Neural cell (in vitro differentiated cells): ENCODE data around the gene NSMF. TPM values are rescaled to one million over a fixed set of nuclear protein-coding genes. Genes with fewer than 3 reads are reported as not detected.

Experiments used
- H2AFZ ChIP-seq: fragments of 200-600, 300-800 bp; sonication (generic), shearing (Covaris generic); 2 replicates; pipeline ENCODE4 v1.6.0; 2014; ENCODE audit warnings: low read depth, mild to moderate bottlenecking, antibody characterized with exemption, low read length, moderate library complexity
- H3F3A ChIP-seq: fragments of 200-600 bp; shearing (Covaris generic); 2 replicates; pipeline ENCODE4 v1.6.1; 2016; ENCODE audit warnings: mild to moderate bottlenecking, moderate library complexity, mixed read lengths, antibody characterized with exemption, low read length; ENCODE audit not compliant: insufficient read depth, poor library complexity, severe bottlenecking
- H3K27ac ChIP-seq: fragments of 200-600, 300-800 bp; sonication (generic), shearing (Covaris generic); 2 replicates; pipeline ENCODE4 v1.5.1; 2014; ENCODE audit warnings: mild to moderate bottlenecking, low read length, moderate library complexity
- H3K27me3 ChIP-seq: fragments of 300-800, 200-600 bp; sonication (generic), shearing (Covaris generic); 2 replicates; pipeline ENCODE4 v1.6.0; 2014; ENCODE audit warnings: mild to moderate bottlenecking, low read depth, low read length, moderate library complexity; ENCODE audit not compliant: insufficient read depth
- H3K36me3 ChIP-seq: fragments of 300-800, 200-600 bp; sonication (generic), shearing (Covaris generic); 2 replicates; pipeline ENCODE4 v1.5.1; 2014; ENCODE audit warnings: mild to moderate bottlenecking, antibody characterized with exemption, low read length, moderate library complexity; ENCODE audit not compliant: insufficient read depth
- H3K4me2 ChIP-seq: fragments of 300-800, 200-600 bp; sonication (generic), shearing (Covaris generic); 2 replicates; pipeline ENCODE4 v1.6.0; 2014; ENCODE audit warnings: mild to moderate bottlenecking, low read length
- H3K4me3 ChIP-seq: fragments of 300-800, 200-600 bp; sonication (generic), shearing (Covaris generic); 2 replicates; pipeline ENCODE4 v1.5.1; 2014; ENCODE audit warnings: mild to moderate bottlenecking, low read length, moderate library complexity
- H3K79me2 ChIP-seq: fragments of 200-600 bp; shearing (Covaris generic); replicated peaks from 2 replicates; pipeline ENCODE4 v1.6.0; 2014; ENCODE audit warnings: mild to moderate bottlenecking, low read length, moderate library complexity; ENCODE audit not compliant: insufficient read depth
- H3K9ac ChIP-seq: fragments of 300-800, 200-600 bp; sonication (generic), shearing (Covaris generic); 2 replicates; pipeline ENCODE4 v1.6.1; 2016; ENCODE audit warnings: mild to moderate bottlenecking, low read length, mixed read lengths
- H3K9me2 ChIP-seq: fragments of 200-600 bp; shearing (Covaris generic); 2 replicates; pipeline ENCODE4 v1.6.1; 2016; ENCODE audit warnings: mild to moderate bottlenecking, low read length, mixed read lengths; ENCODE audit not compliant: insufficient read depth
- H3K9me3 ChIP-seq: fragments of 200-600, 300-800 bp; sonication (generic), shearing (Covaris generic); 2 replicates; pipeline ENCODE4 v1.6.1; 2016; ENCODE audit warnings: mild to moderate bottlenecking, mixed run types, low read length, moderate library complexity, mixed read lengths
- H4K20me1 ChIP-seq: fragments of 200-600 bp; shearing (Covaris generic); 2 replicates; pipeline ENCODE4 v1.6.1; 2016; ENCODE audit warnings: mild to moderate bottlenecking, mixed run types; ENCODE audit not compliant: insufficient read depth
- EP300 ChIP-seq: fragments of 450-650 bp; conservative IDR thresholded peaks from 2 replicates; pipeline ENCODE4 v1.6.1; 2014; ENCODE audit warnings: antibody characterized with exemption, mild to moderate bottlenecking, moderate library complexity; ENCODE audit not compliant: poor library complexity, severe bottlenecking
- EZH2 ChIP-seq: fragments of 200-600, 300-800 bp; shearing (Covaris generic), sonication (generic); IDR thresholded peaks from 2 replicates; pipeline ENCODE4 v1.6.1; 2014; ENCODE audit warnings: antibody characterized with exemption, low read length, borderline replicate concordance, mild to moderate bottlenecking; ENCODE audit not compliant: insufficient read depth, poor library complexity, severe bottlenecking
- MXI1 ChIP-seq: fragments of 450-650 bp; conservative IDR thresholded peaks from 2 replicates; pipeline ENCODE4 v1.6.1; 2014; ENCODE audit warnings: antibody characterized with exemption, mild to moderate bottlenecking; ENCODE audit not compliant: poor library complexity, severe bottlenecking
- POLR2AphosphoS5 ChIP-seq: IDR thresholded peaks from 2 replicates; pipeline ENCODE4 v1.6.1; 2012
- RAD21 ChIP-seq: fragments of 450-650 bp; conservative IDR thresholded peaks from 2 replicates; pipeline ENCODE4 v1.6.1; 2014; ENCODE audit warnings: antibody characterized with exemption, mild to moderate bottlenecking, moderate library complexity
- SMC3 ChIP-seq: fragments of 450-650 bp; conservative IDR thresholded peaks from 2 replicates; pipeline ENCODE4 v1.6.1; 2014; ENCODE audit warnings: antibody characterized with exemption, mild to moderate bottlenecking, moderate library complexity; ENCODE audit not compliant: poor library complexity
- TAF1 ChIP-seq: IDR thresholded peaks from 2 replicates; pipeline ENCODE4 v1.6.1; 2012; ENCODE audit warnings: low read depth
- polyA plus RNA-seq: library from polyadenylated mRNA; depleted of rRNA; stranded (reverse); fragments of >200 nt; gene quantifications from 2 replicates; pipeline ENCODE4 v1.2.3, GENCODE V29; 2014
- TF ChIP-seq, protein P1 (sequence below): IDR thresholded peaks from 2 replicates; pipeline ENCODE4 v1.6.1; 2012; ENCODE audit warnings: borderline replicate concordance
- TF ChIP-seq, protein P2 (sequence below): fragments of 450-650 bp; IDR thresholded peaks from 2 replicates; pipeline ENCODE4 v1.5.1; 2014; ENCODE audit warnings: antibody characterized with exemption, mild to moderate bottlenecking, moderate library complexity; ENCODE audit not compliant: poor library complexity, severe bottlenecking

Gene NSMF
- polyA plus RNA-seq, 1 donor from 2014 or later: 51.2 TPM

DNA sequence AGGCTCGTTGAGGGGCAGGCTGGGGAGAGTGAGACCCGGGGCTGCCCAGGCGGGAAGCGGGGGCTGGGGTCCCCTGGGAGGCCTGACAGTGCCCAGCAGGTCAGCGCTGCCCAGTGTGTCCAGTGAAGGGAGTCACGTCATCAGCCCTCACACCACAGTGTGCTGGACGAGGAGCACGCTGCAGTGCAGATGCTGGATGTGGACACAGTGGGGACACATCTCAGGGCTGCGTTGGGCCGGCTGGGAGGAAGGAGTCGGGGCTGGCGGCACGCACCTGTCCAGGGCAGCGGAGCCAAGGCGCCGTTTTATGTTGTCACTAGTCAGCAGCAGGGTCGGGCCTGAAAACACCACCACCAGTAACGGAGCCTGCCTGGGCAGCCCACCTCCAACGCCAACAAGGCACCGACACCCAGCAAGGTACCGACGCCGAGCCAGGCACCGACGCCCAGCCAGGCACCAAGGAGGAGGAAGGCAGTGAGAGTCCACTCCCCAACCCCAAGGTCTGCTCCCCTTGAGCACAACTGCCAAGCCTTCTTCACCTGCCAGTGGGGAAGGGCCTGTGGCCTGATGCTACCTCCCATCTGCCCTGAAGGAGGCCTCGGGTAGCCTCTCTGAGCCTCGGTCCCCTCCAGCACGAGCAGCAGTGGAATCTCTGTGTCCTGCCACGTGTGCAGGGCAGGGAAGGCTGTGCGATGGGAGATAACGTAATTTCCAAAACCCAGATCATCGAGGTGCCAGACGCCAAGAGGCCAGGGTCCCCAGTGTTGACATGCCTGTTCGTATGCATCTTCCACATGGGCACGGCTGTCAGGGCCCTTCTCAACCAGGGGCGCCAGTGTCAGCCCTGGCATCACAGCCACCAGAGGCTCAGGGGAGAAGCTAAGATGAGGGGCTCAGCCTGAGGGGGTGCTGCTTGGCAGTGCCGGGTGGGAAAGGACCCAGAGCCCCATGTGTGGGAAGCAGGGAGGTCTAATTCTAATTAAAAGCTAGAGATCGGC lies 21.9 kb upstream of the NSMF start:
- H2AFZ ChIP-seq: no peak overlapping the region
- H3K79me2 ChIP-seq: no peaks in the 10 kb centered on the region
- H3F3A ChIP-seq: no peaks in the 10 kb centered on the region
- H3K27me3 ChIP-seq: no peaks in the 10 kb centered on the region
- H4K20me1 ChIP-seq: no peaks in the 10 kb centered on the region
- no peak overlapping the region for H3K27ac ChIP-seq
- H3K4me2 ChIP-seq: no peak overlapping the region
- no peak overlapping the region for H3K9ac ChIP-seq
- no peaks in the 10 kb centered on the region for H3K9me2 ChIP-seq
- H3K9me3 ChIP-seq: no peaks in the 10 kb centered on the region
- no peak overlapping the region for H3K4me3 ChIP-seq
- no peaks in the 10 kb centered on the region for H3K36me3 ChIP-seq
- TF ChIP-seq, protein P1, sequence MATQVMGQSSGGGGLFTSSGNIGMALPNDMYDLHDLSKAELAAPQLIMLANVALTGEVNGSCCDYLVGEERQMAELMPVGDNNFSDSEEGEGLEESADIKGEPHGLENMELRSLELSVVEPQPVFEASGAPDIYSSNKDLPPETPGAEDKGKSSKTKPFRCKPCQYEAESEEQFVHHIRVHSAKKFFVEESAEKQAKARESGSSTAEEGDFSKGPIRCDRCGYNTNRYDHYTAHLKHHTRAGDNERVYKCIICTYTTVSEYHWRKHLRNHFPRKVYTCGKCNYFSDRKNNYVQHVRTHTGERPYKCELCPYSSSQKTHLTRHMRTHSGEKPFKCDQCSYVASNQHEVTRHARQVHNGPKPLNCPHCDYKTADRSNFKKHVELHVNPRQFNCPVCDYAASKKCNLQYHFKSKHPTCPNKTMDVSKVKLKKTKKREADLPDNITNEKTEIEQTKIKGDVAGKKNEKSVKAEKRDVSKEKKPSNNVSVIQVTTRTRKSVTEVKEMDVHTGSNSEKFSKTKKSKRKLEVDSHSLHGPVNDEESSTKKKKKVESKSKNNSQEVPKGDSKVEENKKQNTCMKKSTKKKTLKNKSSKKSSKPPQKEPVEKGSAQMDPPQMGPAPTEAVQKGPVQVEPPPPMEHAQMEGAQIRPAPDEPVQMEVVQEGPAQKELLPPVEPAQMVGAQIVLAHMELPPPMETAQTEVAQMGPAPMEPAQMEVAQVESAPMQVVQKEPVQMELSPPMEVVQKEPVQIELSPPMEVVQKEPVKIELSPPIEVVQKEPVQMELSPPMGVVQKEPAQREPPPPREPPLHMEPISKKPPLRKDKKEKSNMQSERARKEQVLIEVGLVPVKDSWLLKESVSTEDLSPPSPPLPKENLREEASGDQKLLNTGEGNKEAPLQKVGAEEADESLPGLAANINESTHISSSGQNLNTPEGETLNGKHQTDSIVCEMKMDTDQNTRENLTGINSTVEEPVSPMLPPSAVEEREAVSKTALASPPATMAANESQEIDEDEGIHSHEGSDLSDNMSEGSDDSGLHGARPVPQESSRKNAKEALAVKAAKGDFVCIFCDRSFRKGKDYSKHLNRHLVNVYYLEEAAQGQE: no peak
- TF ChIP-seq TAF1 (no peak), RAD21 (no peak), SMC3 (no peak), EZH2 (no peak), POLR2AphosphoS5 (no peak), MXI1 (no peak), EP300 (no peak)
- TF ChIP-seq, protein P2, sequence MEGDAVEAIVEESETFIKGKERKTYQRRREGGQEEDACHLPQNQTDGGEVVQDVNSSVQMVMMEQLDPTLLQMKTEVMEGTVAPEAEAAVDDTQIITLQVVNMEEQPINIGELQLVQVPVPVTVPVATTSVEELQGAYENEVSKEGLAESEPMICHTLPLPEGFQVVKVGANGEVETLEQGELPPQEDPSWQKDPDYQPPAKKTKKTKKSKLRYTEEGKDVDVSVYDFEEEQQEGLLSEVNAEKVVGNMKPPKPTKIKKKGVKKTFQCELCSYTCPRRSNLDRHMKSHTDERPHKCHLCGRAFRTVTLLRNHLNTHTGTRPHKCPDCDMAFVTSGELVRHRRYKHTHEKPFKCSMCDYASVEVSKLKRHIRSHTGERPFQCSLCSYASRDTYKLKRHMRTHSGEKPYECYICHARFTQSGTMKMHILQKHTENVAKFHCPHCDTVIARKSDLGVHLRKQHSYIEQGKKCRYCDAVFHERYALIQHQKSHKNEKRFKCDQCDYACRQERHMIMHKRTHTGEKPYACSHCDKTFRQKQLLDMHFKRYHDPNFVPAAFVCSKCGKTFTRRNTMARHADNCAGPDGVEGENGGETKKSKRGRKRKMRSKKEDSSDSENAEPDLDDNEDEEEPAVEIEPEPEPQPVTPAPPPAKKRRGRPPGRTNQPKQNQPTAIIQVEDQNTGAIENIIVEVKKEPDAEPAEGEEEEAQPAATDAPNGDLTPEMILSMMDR: no peak

DNA sequence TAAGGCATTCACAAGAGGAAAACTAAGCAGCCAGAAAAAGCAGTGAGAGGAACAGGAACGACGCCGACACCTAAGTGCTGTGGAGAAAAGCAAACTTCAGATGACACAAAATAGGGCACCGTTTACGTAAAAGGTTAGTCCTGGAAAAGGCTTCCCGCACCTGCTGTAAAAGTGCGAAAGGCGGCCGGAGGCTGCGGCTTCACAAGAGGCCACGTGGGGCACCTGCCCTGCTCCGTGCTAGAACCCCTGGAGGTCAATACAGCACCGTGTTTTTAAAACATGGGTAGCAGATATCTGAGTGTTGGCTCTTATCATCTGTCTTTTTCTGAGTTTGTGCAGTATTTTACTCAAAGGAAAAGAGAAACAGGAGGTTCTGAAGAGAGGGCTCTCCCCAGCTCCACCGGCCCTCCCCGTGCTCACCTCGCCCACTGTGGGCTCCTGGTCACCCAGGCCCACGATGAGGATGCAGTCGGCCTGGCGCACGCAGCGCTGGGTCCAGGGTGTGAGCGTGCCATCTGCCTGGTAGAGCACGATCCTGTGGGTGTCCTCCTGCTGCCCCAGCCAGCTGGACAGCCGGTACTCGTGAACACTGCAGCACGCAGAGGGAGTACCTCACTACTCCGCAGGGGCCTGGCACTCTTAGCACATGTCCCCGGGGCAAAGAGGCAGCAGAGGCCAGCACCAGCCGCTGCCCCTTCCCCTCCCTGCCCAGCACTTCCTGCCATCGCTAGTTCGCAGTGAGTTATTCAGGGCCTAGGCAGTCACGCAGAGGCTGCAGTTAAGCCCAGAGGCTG lies 21.0 kb upstream of the NSMF start:
- Histone ChIP-seq H3K4me3 (no peak overlapping the region), H3K27me3 (no peaks in the 10 kb centered on the region), H3K79me2 (no peaks in the 10 kb centered on the region), H3F3A (no peaks in the 10 kb centered on the region), H2AFZ (no peak overlapping the region), H3K9me2 (no peaks in the 10 kb centered on the region), H3K27ac (no peak overlapping the region), H3K36me3 (no peaks in the 10 kb centered on the region), H3K9ac (no peak overlapping the region), H3K4me2 (no peak overlapping the region), H3K9me3 (no peaks in the 10 kb centered on the region), H4K20me1 (no peaks in the 10 kb centered on the region)
- no peak for TF ChIP-seq TAF1
- no peak for TF ChIP-seq MXI1
- TF ChIP-seq EZH2: no peak
- TF ChIP-seq, protein P2: no peak
- TF ChIP-seq RAD21: no peak
- no peak for TF ChIP-seq EP300
- TF ChIP-seq, protein P1: no peak
- no peak for TF ChIP-seq POLR2AphosphoS5
- no peak for TF ChIP-seq SMC3
